Adrenal gland (tissue), 12 donors: Measurements from ENCODE around the gene WDR38. TPM values are rescaled to one million over a fixed set of nuclear protein-coding genes. Genes with fewer than 3 reads are reported as not detected.

Experiments used
- DNase-seq, 7 donors: peaks; one replicate each; pipeline ENCODE4 v3.0.0-alpha.2; 2019 to 2020
- H3K27ac ChIP-seq, 5 donors: fragments of 200-600 bp; sonication (generic) in 4 of 5; 1 replicate in 3 of 5; 2 replicates in 2 of 5; pipeline versions ENCODE4 v1.5.1 to v1.8.0; 2016 to 2020; ENCODE audit warnings: mild to moderate bottlenecking in 1 of 5
- H3K27me3 ChIP-seq: fragments of 200-600 bp; 2 replicates; pipeline ENCODE4 v1.8.0; 2021
- H3K36me3 ChIP-seq, 2 donors: fragments of 200-600 bp; replicated peaks in 1 of 2; 1 replicate in 1 of 2; 2 replicates in 1 of 2; pipeline versions ENCODE4 v1.5.1 to v1.8.0; 2018 to 2022
- H3K4me1 ChIP-seq, 2 donors: fragments of 200-600 bp; replicated peaks in 1 of 2; 1 replicate in 1 of 2; 2 replicates in 1 of 2; pipeline versions ENCODE4 v1.5.1 to v1.8.0; 2018 to 2021
- H3K4me3 ChIP-seq, 4 donors: fragments of 200-600 bp; sonication (generic) in 3 of 4; one replicate each; pipeline ENCODE4 v1.5.1; 2016 to 2018
- H3K9me3 ChIP-seq, 3 donors: fragments of 200-600 bp; sonication (generic) in 1 of 3; replicated peaks in 1 of 3; 1 replicate in 2 of 3; 2 replicates in 1 of 3; pipeline versions ENCODE4 v1.5.1 to v1.8.0; 2016 to 2021
- CTCF ChIP-seq, 6 experiments: fragments of 450-650 bp in 4 of 6; fragments of 200-600 bp in 2 of 6; sonication (generic) in 1 of 6; IDR thresholded peaks; 1 replicate in 5 of 6; 2 replicates in 1 of 6; pipeline versions ENCODE4 v1.5.1 to v1.8.0; 2016 to 2021; ENCODE audit warnings: antibody characterized with exemption in 6 of 6, mild to moderate bottlenecking in 2 of 6, moderate library complexity in 1 of 6
- POLR2A ChIP-seq, 2 donors: fragments of 450-650 bp; IDR thresholded peaks; one replicate each; pipeline ENCODE4 v1.6.1; 2017; ENCODE audit warnings: antibody characterized with exemption in 2 of 2, mild to moderate bottlenecking in 2 of 2, moderate library complexity in 1 of 2
- whole genome bisulfite sequencing, 4 donors: extraction: QIAGEN DNeasy Blood & Tissue Kit in 2 of 4; methylation state at CpG; one replicate each; pipeline versions ENCODE4 v1.1.5 to v1.1.7; 2013 to 2017; 5-methylcytosine and 5-hydroxymethylcytosine counted together
- intact Hi-C, 2 donors: fragments of 100-400 bp; cut with DNase I; formaldehyde crosslinking; loops; one replicate each; pipeline versions ENCODE4 v1.14.1 to v1.15.0; 2022 to 2023
- polyA plus RNA-seq, 3 donors: library from polyadenylated mRNA; stranded (reverse); fragments of 200-250 nt in 2 of 3; fragments of 350-450 nt in 1 of 3; fragmentation: Illumina TruSeq in 1 of 3; extraction: RNeasy Lipid Tissue Mini Kit (QIAGEN cat#74804) in 1 of 3; gene quantifications; one replicate each; pipeline ENCODE4 v1.2.3, GENCODE V29; 2013 to 2014
- total RNA-seq, 9 donors: library from RNA; depleted of rRNA in 4 of 9; stranded (reverse); fragments of >200 nt in 4 of 9; fragments of 120-200 nt in 1 of 9; fragmentation: NEBNext Ultra II Directional in 1 of 9; extraction: Animal tissue kit (Norgen Biotek cat#: 25700) in 1 of 9; gene quantifications; one replicate each; pipeline versions ENCODE4 v1.1.0 to v1.2.4, GENCODE V29; 2013 to 2023
- donor health status: healthy with polysubstance abuse.
- donor health status: Bipolar disorder and iron deficiency.
- donor health status: DM: yes; HTN: yes; CAD: no.
- donor health status: DM: no; HTN: no; CAD: no.
- donor health status: DM: no; HTN: no; CAD: no.
- donor health status: DM: yes; HTN: yes; CAD: no.

The WDR38 gene
- total and polyA plus RNA-seq, 12 donors, result 0.16 TPM; not detected in 11

DNA sequence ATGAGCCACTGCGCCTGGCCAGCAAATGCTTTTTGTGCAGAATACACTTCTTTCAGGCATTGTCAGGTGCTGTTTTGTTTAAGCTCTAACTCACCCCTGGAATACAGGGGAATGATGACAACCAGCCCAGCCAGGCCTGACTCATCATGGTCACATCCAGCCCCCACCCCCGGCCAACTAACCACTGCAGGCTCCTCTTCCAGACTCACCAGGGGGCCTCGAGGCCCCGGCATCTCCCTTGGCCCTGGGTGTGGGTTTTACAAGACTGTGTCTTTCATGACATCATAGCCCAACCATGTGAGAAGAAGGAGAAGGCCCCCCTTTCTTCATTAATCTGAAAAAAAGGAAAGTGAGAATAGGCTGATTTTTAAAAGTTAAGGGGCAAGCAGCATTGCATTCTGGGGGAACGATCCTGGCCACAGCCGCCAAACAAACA, 40.8 kb upstream of the WDR38 start:
- Histone ChIP-seq H3K4me1 (no peaks in the 10 kb centered on the region), H3K9me3 (no peaks in the 10 kb centered on the region), H3K36me3 (no peaks in the 10 kb centered on the region), H3K27ac (peak overlapping the region in 1 of 5 donors; percentile 52), H3K27me3 (no peaks in the 10 kb centered on the region), H3K4me3 (no peak overlapping the region)
- DNase-seq, result no peak
- WGBS, 4 donors, result 66 to 77% (median 71%) methylated on average over 6 of the region's 6 CpGs
- no peak for TF ChIP-seq POLR2A (IDR thresholded peaks at IDR 0.05)
- TF ChIP-seq CTCF (IDR thresholded peaks at IDR 0.05), result no peak
- intact Hi-C loops, result no loop called here

- 86 to 94% (median 91%) methylated on average over 7 of the region's 7 CpGs for WGBS, 4 donors
- TF ChIP-seq CTCF (IDR thresholded peaks at IDR 0.05), result no peak
- Histone ChIP-seq H3K4me1 (no peaks in the 10 kb centered on the region), H3K27me3 (no peaks in the 10 kb centered on the region), H3K36me3 (no peaks in the 10 kb centered on the region), H3K4me3 (no peak overlapping the region), H3K27ac (no peak overlapping the region), H3K9me3 (no peaks in the 10 kb centered on the region)
- no peak for DNase-seq
- intact Hi-C loops, result no loop called here
These were observed 40.2 kb upstream of the WDR38 start for GRCh38 chr9:124813041-124813440.

DNA sequence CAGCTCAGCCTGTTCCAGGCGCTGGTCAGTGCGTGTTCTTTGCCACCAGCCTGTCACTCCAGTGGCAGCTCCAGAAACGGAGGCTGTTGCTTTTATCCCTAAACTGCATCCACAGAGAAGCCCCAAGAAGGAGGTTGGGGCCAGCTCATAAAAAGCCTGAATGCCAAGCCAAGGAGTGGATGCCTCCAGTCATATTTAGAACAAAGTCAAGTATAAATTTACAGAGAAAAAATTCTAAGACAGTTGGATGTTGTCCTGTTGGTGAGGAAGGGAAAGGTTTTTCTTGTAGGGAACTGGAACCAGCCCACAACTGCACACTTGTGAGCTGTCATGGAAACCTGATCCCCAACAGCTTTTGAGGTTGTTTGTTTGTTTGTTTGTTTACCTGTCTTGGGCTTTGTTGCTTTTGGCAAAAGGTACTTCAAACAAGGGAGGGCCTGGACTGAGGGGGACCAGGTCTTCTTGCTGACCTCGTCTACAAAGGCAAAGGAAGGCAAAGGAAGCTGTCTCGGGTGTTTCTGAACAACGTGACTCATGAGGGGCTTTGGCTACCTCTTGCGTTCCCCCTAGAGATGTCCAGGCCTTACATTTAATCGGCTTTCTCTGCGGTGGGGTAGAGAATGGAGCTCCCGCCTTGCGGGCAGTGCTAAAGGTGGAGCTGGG, 39.6 kb upstream of the WDR38 start:
- Histone ChIP-seq H3K27me3 (no peaks in the 10 kb centered on the region), H3K27ac (no peak overlapping the region), H3K36me3 (no peaks in the 10 kb centered on the region), H3K4me3 (no peak overlapping the region), H3K4me1 (no peaks in the 10 kb centered on the region), H3K9me3 (no peaks in the 10 kb centered on the region)
- TF ChIP-seq CTCF (IDR thresholded peaks at IDR 0.05) (no peak), POLR2A (IDR thresholded peaks at IDR 0.05) (no peak)
- intact Hi-C loops, result no loop called here
- no peak for DNase-seq
- 82 to 84% (median 83%) methylated on average over 8 to 11 of the region's 11 CpGs for WGBS, 4 donors

DNA sequence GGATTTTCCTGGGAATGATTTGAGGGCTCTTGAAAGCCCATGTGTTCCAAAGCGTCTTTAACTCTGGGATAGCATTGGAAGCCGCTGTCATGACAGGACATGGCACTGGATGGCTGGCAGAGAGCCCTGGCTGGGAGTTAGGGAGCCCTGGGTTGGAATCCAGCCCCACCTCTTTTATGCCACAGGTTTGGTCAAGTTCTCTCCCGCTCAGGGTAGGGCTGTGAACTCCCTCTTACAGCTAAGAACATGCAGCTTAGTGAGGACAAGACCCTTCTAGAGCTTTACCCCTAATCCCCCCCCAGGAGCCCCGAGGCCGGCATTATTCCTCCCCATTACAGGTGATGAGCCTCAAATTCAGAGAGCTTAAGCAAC, 39.1 kb upstream of the WDR38 start:
- TF ChIP-seq CTCF (IDR thresholded peaks at IDR 0.05), result no peak
- no peak for TF ChIP-seq POLR2A (IDR thresholded peaks at IDR 0.05)
- no peak overlapping the region for H3K4me3 ChIP-seq
- WGBS, 4 donors, result 84 to 93% (median 88%) methylated on average over 4 to 5 of the region's 5 CpGs

More for the DNA sequence above, 39.1 kb upstream of the WDR38 start:
- Histone ChIP-seq H3K4me1 (no peaks in the 10 kb centered on the region), H3K27me3 (no peaks in the 10 kb centered on the region), H3K36me3 (no peaks in the 10 kb centered on the region), H3K9me3 (no peaks in the 10 kb centered on the region), H3K27ac (no peak overlapping the region)
- DNase-seq, result no peak
- intact Hi-C loops, result no loop called here
